GM12878 (cell line): ENCODE measurements around the gene PITPNB. TPM values are rescaled to one million over a fixed set of nuclear protein-coding genes. Genes with fewer than 3 reads are reported as not detected.

Experiments
- ATAC-seq: fragments of 200-7000 bp; cut with Tn5 transposase; 3 replicates; pipeline ENCODE4 v1.9.1; 2020; ENCODE audit warnings: mild to moderate bottlenecking, moderate library complexity
- BruUV-seq: library from RNA; stranded (reverse); fragments of 400-500 nt; replicated peaks from 2 replicates; lab custom pipeline; 2021; lab: Mats Ljungman, UMichigan
- CTCF ChIA-PET: fragments of 300-600 bp; sonication (Branson Sonifier 250); formaldehyde crosslinking; extraction: SDS; loops from one replicate; lab custom pipeline; 2021; ENCODE audit warnings: inconsistent platforms; lab: Yijun Ruan, JAX
- POLR2A ChIA-PET: fragments of 350-600 bp; formaldehyde crosslinking; extraction: SDS; loops from one replicate; lab custom pipeline; 2021; ENCODE audit warnings: inconsistent platforms; lab: Charles Lee
- RAD21 ChIA-PET: fragments of 300-600 bp; sonication (Branson Sonifier 250); formaldehyde crosslinking; loops from one replicate; lab custom pipeline; 2023; ENCODE audit warnings: antibody characterized with exemption; ENCODE audit not compliant: unreplicated experiment; lab: Charles Lee
- SMC1A ChIA-PET: fragments of 300-600 bp; sonication (Branson Sonifier 250); formaldehyde crosslinking; loops from one replicate; lab custom pipeline; 2023; ENCODE audit not compliant: unreplicated experiment, uncharacterized antibody; lab: Charles Lee
- DNase-seq: peaks from one replicate; pipeline ENCODE4 v3.0.0-alpha.2; 2011; ENCODE audit warnings: low read depth, low spot score
- FAIRE-seq: peaks from 3 replicates; lab custom pipeline; 2011; peaks lifted over from hg19 to GRCh38; lab: Jason Lieb, UNC
- H2AFZ ChIP-seq: 2 replicates; pipeline ENCODE4 v1.6.0; 2011; ENCODE audit warnings: low read depth, low read length, control low read depth; ENCODE audit not compliant: control insufficient read depth
- H3K27ac ChIP-seq: 2 replicates; pipeline ENCODE4 v1.5.1; 2011; ENCODE audit warnings: control low read depth; ENCODE audit not compliant: control insufficient read depth, insufficient read depth
- H3K27me3 ChIP-seq, 2 experiments: replicated peaks in 1 of 2; 2 replicates each; pipeline versions ENCODE4 v1.6.0 to v1.6.1; 2011; ENCODE audit warnings: low read length in 1 of 2; ENCODE audit not compliant: control insufficient read depth in 2 of 2, insufficient read depth in 2 of 2
- H3K36me3 ChIP-seq, 2 experiments: 2 replicates each; pipeline ENCODE4 v1.5.1; 2011; ENCODE audit warnings: low read length in 1 of 2; ENCODE audit not compliant: control insufficient read depth in 2 of 2, insufficient read depth in 2 of 2
- H3K4me1 ChIP-seq: 2 replicates; pipeline ENCODE4 v1.6.1; 2011; ENCODE audit warnings: mild to moderate bottlenecking, low read length, moderate library complexity, mixed read lengths; ENCODE audit not compliant: control insufficient read depth, insufficient read depth
- H3K4me2 ChIP-seq: 2 replicates; pipeline ENCODE4 v1.6.0; 2011; ENCODE audit warnings: control low read depth; ENCODE audit not compliant: control insufficient read depth, insufficient read depth
- H3K4me3 ChIP-seq: fragments of 200-600 bp; sonication (generic); 2 replicates; pipeline ENCODE4 v1.5.1; 2016
- H3K79me2 ChIP-seq: 2 replicates; pipeline ENCODE4 v1.6.0; 2011; ENCODE audit warnings: low read length; ENCODE audit not compliant: control insufficient read depth, insufficient read depth
- H3K9ac ChIP-seq: 2 replicates; pipeline ENCODE4 v1.8.0; 2011; ENCODE audit warnings: low read length, control low read depth, mixed read lengths; ENCODE audit not compliant: control insufficient read depth, insufficient read depth
- H3K9me3 ChIP-seq: replicated peaks from 3 replicates; pipeline ENCODE4 v1.5.1; 2011; ENCODE audit warnings: mild to moderate bottlenecking, low read length; ENCODE audit not compliant: control insufficient read depth, insufficient read depth
- H4K20me1 ChIP-seq: 2 replicates; pipeline ENCODE4 v1.6.0; 2011; ENCODE audit not compliant: control insufficient read depth, insufficient read depth
- BCL3 ChIP-seq: IDR thresholded peaks from 2 replicates; pipeline ENCODE4 v1.6.1; 2011; ENCODE audit warnings: borderline replicate concordance, low read depth, mild to moderate bottlenecking, moderate library complexity, low read length; ENCODE audit not compliant: insufficient read depth, poor library complexity, severe bottlenecking
- CEBPZ ChIP-seq: fragments of 150-350 bp; IDR thresholded peaks from 2 replicates; pipeline ENCODE4 v1.6.1; 2016; ENCODE audit warnings: low read depth, low read length
- CHD4 ChIP-seq: fragments of 200-600 bp; sonication (generic); IDR thresholded peaks from 2 replicates; pipeline ENCODE4 v1.6.1; 2016; ENCODE audit warnings: mild to moderate bottlenecking
- ESRRA ChIP-seq: IDR thresholded peaks from 2 replicates; pipeline ENCODE4 v1.6.1; 2012; ENCODE audit warnings: mild to moderate bottlenecking, low read length, improper control_type of control experiment
- FOXM1 ChIP-seq: IDR thresholded peaks from 2 replicates; pipeline ENCODE4 v1.6.1; 2012; ENCODE audit warnings: low read depth, mild to moderate bottlenecking, inconsistent platforms, low read length, moderate library complexity
- IKZF1 ChIP-seq: fragments of 450-650 bp; conservative IDR thresholded peaks from 2 replicates; pipeline ENCODE4 v1.6.1; 2017; ENCODE audit warnings: antibody characterized with exemption, mild to moderate bottlenecking
- IKZF2 ChIP-seq, 2 experiments: fragments of 450-650 bp; IDR thresholded peaks; 2 replicates each; pipeline ENCODE4 v1.6.1; 2017; ENCODE audit warnings: mild to moderate bottlenecking in 2 of 2, moderate library complexity in 2 of 2
- MEF2B ChIP-seq: fragments of 450-650 bp; IDR thresholded peaks from 2 replicates; pipeline ENCODE4 v1.6.1; 2018; ENCODE audit warnings: mild to moderate bottlenecking, moderate library complexity; ENCODE audit not compliant: partially characterized antibody, poor library complexity, severe bottlenecking
- MTA2 ChIP-seq: fragments of 450-650 bp; IDR thresholded peaks from 2 replicates; pipeline ENCODE4 v1.6.1; 2016; ENCODE audit warnings: low read depth, mild to moderate bottlenecking, moderate library complexity
- NBN ChIP-seq: fragments of 450-650 bp; IDR thresholded peaks from 2 replicates; pipeline ENCODE4 v1.6.1; 2016
- POLR2AphosphoS5 ChIP-seq: IDR thresholded peaks from 2 replicates; pipeline ENCODE4 v1.6.1; 2011; ENCODE audit warnings: mild to moderate bottlenecking, low read length, inconsistent platforms
- PRDM15 ChIP-seq: fragments of 450-650 bp; formaldehyde crosslinking; IDR thresholded peaks from 2 replicates; pipeline ENCODE4 v1.4.0; 2020; ENCODE audit warnings: mild to moderate bottlenecking, moderate library complexity
- RCOR1 ChIP-seq: conservative IDR thresholded peaks from 2 replicates; pipeline ENCODE4 v1.6.1; 2012; ENCODE audit warnings: low read depth, low read length, improper control_type of control experiment
- SREBF2 ChIP-seq: IDR thresholded peaks from 2 replicates; pipeline ENCODE4 v1.6.1; 2012; ENCODE audit warnings: mild to moderate bottlenecking, low read length
- TAF1 ChIP-seq: IDR thresholded peaks from 2 replicates; pipeline ENCODE4 v1.6.1; 2011; ENCODE audit warnings: mild to moderate bottlenecking, low read depth, low read length, borderline replicate concordance
- in situ Hi-C: fragments of 300-500 bp; cut with MboI; formaldehyde crosslinking; loops from 9 replicates; pipeline ENCODE4 v1.14.3; 2018; ENCODE audit warnings: mixed read lengths
- intact Hi-C: fragments of 100-400 bp; cut with micrococcal nuclease; formaldehyde crosslinking; loops from one replicate; pipeline ENCODE4 v1.14.2; 2022; ENCODE audit not compliant: unreplicated experiment
- polyA plus RNA-seq, 11 experiments: library from polyadenylated mRNA; depleted of rRNA in 4 of 11; unstranded in 6 of 11; stranded (reverse) in 5 of 11; fragments of >200 nt; fragmentation: Nextera tagmentation in 4 of 11; fragmentation: Illumina TruSeq in 1 of 11; extraction: Ambion mirVana in 4 of 11; extraction: Trizol in 1 of 11; gene quantifications; 1 replicate in 1 of 11; 2 replicates in 10 of 11; pipeline versions ENCODE4 v1.2.1 to v1.2.3, GENCODE V29; 2011 to 2016; ENCODE audit warnings: inconsistent platforms in 2 of 11, missing spikeins in 2 of 11, low read depth in 1 of 11
- total RNA-seq, 4 experiments: library from RNA; depleted of rRNA in 3 of 4; stranded (reverse); fragments of >200 nt in 3 of 4; fragmentation: Illumina TruSeq in 1 of 4; extraction: Trizol in 1 of 4; gene quantifications; 2 replicates each; pipeline versions ENCODE4 v1.2.1 to v1.2.3, GENCODE V29; 2013 to 2021

The PITPNB gene
- total and polyA plus RNA-seq, 10 of the 15 experiments (the other 5 are each of a cell fraction or from before 2014, with no cell fraction given) = 19.7 to 116 (median 64.9) TPM

DNA sequence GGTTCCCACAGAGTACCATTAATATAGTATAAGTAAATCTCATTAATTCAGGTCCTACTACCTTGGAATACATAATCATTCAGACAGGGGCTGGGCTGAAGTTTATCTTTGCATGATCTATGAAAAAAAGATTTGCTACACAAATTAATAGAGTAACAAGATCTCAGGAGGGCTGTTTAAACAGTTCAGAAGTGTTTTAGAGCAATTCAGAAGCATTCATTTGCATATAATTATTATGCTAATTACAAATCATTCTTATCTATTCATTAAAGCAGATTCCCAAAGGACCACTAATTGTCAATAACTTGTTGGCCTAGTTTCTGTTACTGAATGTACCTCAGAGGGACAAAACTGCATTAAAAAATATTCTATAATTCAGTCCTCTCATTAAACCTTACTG, 40.5 kb downstream of the PITPNB start:
- Histone ChIP-seq H2AFZ (no peak overlapping the region), H3K27me3 (no peaks in the 10 kb centered on the region), H3K27ac (no peak overlapping the region), H3K36me3 (peaks cover 3 to 19% of the 10 kb centered on the region in 2 experiments), H3K4me3 (no peak overlapping the region), H3K9me3 (no peaks in the 10 kb centered on the region), H4K20me1 (peaks cover 7% of the 10 kb centered on the region), H3K79me2 (peaks cover 9% of the 10 kb centered on the region), H3K4me2 (no peak overlapping the region), H3K4me1 (peaks cover 38% of the 10 kb centered on the region), H3K9ac (no peak overlapping the region)
- RAD21 ChIA-PET = interaction anchor here (0.6 to 1.1 kb wide), 3 partner anchors 10 to 130 kb away, joined by 3 to 4 read pairs (median 3); no protein-coding TSS in a partner anchor
- no peak for ATAC-seq
- intact Hi-C loops = no loop called here
- in situ Hi-C loops = no loop called here
- CTCF ChIA-PET = interaction anchor here (0.6 to 4.8 kb wide), 11 partner anchors 8 to 983 kb away, joined by 3 to 87 read pairs (median 5); partner anchors contain the start of gene PITPNB
- DNase-seq = no peak
- no TSS peak for BruUV-seq
- POLR2A ChIA-PET = interaction anchor here (0.6 to 1.0 kb wide), 2 partner anchors 9 to 36 kb away, joined by 3 read pairs; no protein-coding TSS in a partner anchor
- FAIRE-seq = no peak
- TF ChIP-seq IKZF1 = no peak
- no peak for TF ChIP-seq POLR2AphosphoS5
- TF ChIP-seq IKZF2 (IDR thresholded peaks at IDR 0.05) = no peak
- TF ChIP-seq CEBPZ = no peak
- TF ChIP-seq NBN = no peak
- no peak for TF ChIP-seq MEF2B
- TF ChIP-seq BCL3 = no peak
- TF ChIP-seq MTA2 = no peak
- no peak for TF ChIP-seq PRDM15
- TF ChIP-seq TAF1 = no peak
- no peak for TF ChIP-seq RCOR1
- TF ChIP-seq CHD4 = no peak
- no peak for TF ChIP-seq SREBF2
- no peak for TF ChIP-seq FOXM1
- TF ChIP-seq ESRRA = no peak
- SMC1A ChIA-PET = interaction anchor here (0.7 to 9.0 kb wide), 7 partner anchors 9 to 130 kb away, joined by 3 to 65 read pairs (median 6); partner anchors contain the start of gene PITPNB
